Testis (tissue), 3 donors: ENCODE results near the gene MEGF8. TPM values are rescaled to one million over a fixed set of nuclear protein-coding genes. Genes with fewer than 3 reads are reported as not detected.

Source experiments
- DNase-seq: peaks from one replicate; pipeline ENCODE4 v3.0.0-alpha.2; 2019
- H3K27ac ChIP-seq, 2 donors: fragments of 200-600 bp; sonication (generic); one replicate each; pipeline ENCODE4 v1.5.1; 2019
- H3K27me3 ChIP-seq: fragments of 200-600 bp; sonication (generic); one replicate; pipeline ENCODE4 v1.5.1; 2019
- H3K36me3 ChIP-seq: fragments of 200-600 bp; sonication (generic); one replicate; pipeline ENCODE4 v1.5.1; 2017; ENCODE audit warnings: low read depth; ENCODE audit errors: missing control alignments
- H3K4me1 ChIP-seq: fragments of 200-600 bp; sonication (generic); one replicate; pipeline ENCODE4 v1.5.1; 2019
- H3K4me3 ChIP-seq, 2 donors: fragments of 200-600 bp; sonication (generic); one replicate each; pipeline ENCODE4 v1.5.1; 2017 to 2019
- H3K9me3 ChIP-seq: fragments of 200-600 bp; sonication (generic); one replicate; pipeline ENCODE4 v1.5.1; 2017
- CTCF ChIP-seq, 3 experiments: fragments of 450-650 bp in 2 of 3; fragments of 200-600 bp in 1 of 3; sonication (generic) in 1 of 3; IDR thresholded peaks; one replicate each; pipeline ENCODE4 v1.5.1; 2016 to 2019; ENCODE audit warnings: antibody characterized with exemption in 3 of 3, mild to moderate bottlenecking in 2 of 3, moderate library complexity in 1 of 3
- POLR2A ChIP-seq: fragments of 450-650 bp; IDR thresholded peaks from one replicate; pipeline ENCODE4 v1.6.1; 2017; ENCODE audit warnings: antibody characterized with exemption, mild to moderate bottlenecking, moderate library complexity
- WGBS, 2 donors: methylation state at CpG; one replicate each; pipeline ENCODE4 v1.1.5; 2018; 5-methylcytosine and 5-hydroxymethylcytosine counted together
- intact Hi-C: fragments of 100-400 bp; cut with DNase I; formaldehyde crosslinking; loops from one replicate; pipeline ENCODE4 v1.15.1; 2023; ENCODE audit warnings: low total_unique reads
- polyA plus RNA-seq: library from polyadenylated mRNA; stranded (reverse); fragments of 350-450 nt; fragmentation: Illumina TruSeq; extraction: RNeasy Lipid Tissue Mini Kit (QIAGEN cat#74804); gene quantifications from one replicate; pipeline ENCODE4 v1.2.3, GENCODE V29; 2014; ENCODE audit warnings: low read depth, low replicate concordance; ENCODE audit not compliant: insufficient read depth
- total RNA-seq, 2 donors: library from RNA; depleted of rRNA; stranded (reverse); fragments of >200 nt; gene quantifications; one replicate each; pipeline ENCODE4 v1.2.3, GENCODE V29; 2016

The MEGF8 gene
- total and polyA plus RNA-seq, 3 donors from 2014 or later = 18.8 to 27.3 (median 26.9) TPM

- H3K4me3 ChIP-seq = no peak overlapping the region
- no peaks in the 10 kb centered on the region for H3K36me3 ChIP-seq
- TF ChIP-seq CTCF (IDR thresholded peaks at IDR 0.05) (no peak), POLR2A (no peak)
- no peak for DNase-seq
- no peaks in the 10 kb centered on the region for H3K9me3 ChIP-seq
- WGBS, 2 donors = 68 to 77% methylated on average over 4 of the region's 4 CpGs
- H3K27ac ChIP-seq = no peak overlapping the region
- intact Hi-C loops = no loop called here
- no peaks in the 10 kb centered on the region for H3K27me3 ChIP-seq
- H3K4me1 ChIP-seq = peaks cover 4% of the 10 kb centered on the region
These were observed 66.7 kb downstream of the MEGF8 start for GRCh38 chr19:42392165-42392564.

GRCh38 chr19:42394751-42395150, 69.3 kb downstream of the MEGF8 start:
- Histone ChIP-seq H3K4me1 (peaks cover 10% of the 10 kb centered on the region), H3K9me3 (no peaks in the 10 kb centered on the region), H3K27me3 (no peaks in the 10 kb centered on the region), H3K27ac (no peak overlapping the region), H3K4me3 (no peak overlapping the region), H3K36me3 (no peaks in the 10 kb centered on the region)
- TF ChIP-seq CTCF (IDR thresholded peaks at IDR 0.05) (no peak), POLR2A (no peak)
- intact Hi-C loops = no loop called here
- DNase-seq = no peak
- 89% methylated on average over 8 of the region's 8 CpGs for WGBS, 2 donors

GRCh38 chr19:42396381-42397262, 71.2 kb downstream of the MEGF8 start:
- no peak for TF ChIP-seq CTCF (IDR thresholded peaks at IDR 0.05)
- peak; percentile 42 for TF ChIP-seq POLR2A
- 4 to 5% methylated on average over 25 to 42 of the region's 42 CpGs for WGBS, 2 donors
- no peaks in the 10 kb centered on the region for H3K9me3 ChIP-seq
- peak; percentile 98 for DNase-seq
- peak overlapping the region; percentile 34 to 74 for H3K27ac ChIP-seq
- H3K36me3 ChIP-seq = no peaks in the 10 kb centered on the region
- intact Hi-C loops = no loop called here
- H3K4me3 ChIP-seq = peak overlapping the region; percentile 48 to 65
- no peaks in the 10 kb centered on the region for H3K27me3 ChIP-seq
- peaks cover 13% of the 10 kb centered on the region for H3K4me1 ChIP-seq

GRCh38 chr19:42397263-42398166, 72.1 kb downstream of the MEGF8 start:
- Histone ChIP-seq H3K4me1 (peaks cover 13% of the 10 kb centered on the region), H3K27me3 (no peaks in the 10 kb centered on the region), H3K4me3 (peak overlapping the region; percentile 48 to 65), H3K27ac (peak overlapping the region; percentile 34 to 74), H3K36me3 (no peaks in the 10 kb centered on the region), H3K9me3 (no peaks in the 10 kb centered on the region)
- intact Hi-C loops = no loop called here
- 19% methylated on average over 25 of the region's 25 CpGs for WGBS, 2 donors
- TF ChIP-seq CTCF (IDR thresholded peaks at IDR 0.05) = no peak
- TF ChIP-seq POLR2A = no peak
- no peak for DNase-seq
